Stimulated activated naive B cell treated with anti-CD40 and anti-IgM and Interleukin-4, amounts not matched to agents 10 μg/mL and 1 μg/mL and 100 μg/mL, for 72 hours (primary cell): ENCODE data around the gene RFC5.
A peak's percentile ranks its signal among the peaks of the same experiment; 100 is the strongest.

Experiments
- ATAC-seq, 2 donors: fragments of 150-1000 bp; cut with Tn5 transposase; replicated peaks; 2 replicates each; pipeline ENCODE4 v1.10.0; 2021; ENCODE audit warnings: moderate library complexity in 1 of 2
- DNase-seq: peaks from one replicate; pipeline ENCODE4 v3.0.0; 2021
- H3K27ac Mint-ChIP-seq: one replicate; pipeline ENCODE4 v1.8.0; 2022; ENCODE audit warnings: mild to moderate bottlenecking, mixed read lengths
- H3K27me3 Mint-ChIP-seq, 2 donors: one replicate each; pipeline ENCODE4 v1.8.0; 2022; ENCODE audit warnings: mixed read lengths in 2 of 2
- H3K36me3 Mint-ChIP-seq, 2 donors: one replicate each; pipeline ENCODE4 v1.8.0; 2022; ENCODE audit warnings: mixed read lengths in 2 of 2, mild to moderate bottlenecking in 1 of 2
- H3K4me1 Mint-ChIP-seq, 2 donors: one replicate each; pipeline ENCODE4 v1.8.0; 2022; ENCODE audit warnings: mixed read lengths in 2 of 2, mild to moderate bottlenecking in 1 of 2
- H3K4me3 Mint-ChIP-seq, 2 donors: one replicate each; pipeline ENCODE4 v1.8.0; 2022; ENCODE audit warnings: mild to moderate bottlenecking in 2 of 2, mixed read lengths in 2 of 2, moderate library complexity in 1 of 2
- H3K9me3 Mint-ChIP-seq, 2 donors: one replicate each; pipeline ENCODE4 v1.8.0; 2022; ENCODE audit warnings: mixed read lengths in 2 of 2, mild to moderate bottlenecking in 1 of 2

Gene RFC5

GRCh38 chr12:118016424-118017264 is at the start of gene RFC5:
TSS of gene RFC5 (plus strand) at chr12:118016703. CDS start at chr12:118016828, 125 bp downstream.
- ATAC-seq (peak; percentile 98), DNase-seq (peak; percentile 95)
- Mint-ChIP-seq H3K27ac (peak within 1 kb of the TSS; percentile 96), H3K36me3 (peaks cover 21 to 28% of the 10 kb centered on the region in 2 donors), H3K4me1 (peaks cover 6 to 26% of the 10 kb centered on the region in 2 donors), H3K27me3 (no peaks in the 10 kb centered on the region), H3K9me3 (peaks cover 0 to 4% of the 10 kb centered on the region in 2 donors), H3K4me3 (peak within 1 kb of the TSS; percentile 94 to 95)

GRCh38 chr12:117967043-117967442 is 49.5 kb upstream of the RFC5 start:
- H3K27me3 Mint-ChIP-seq, result peaks cover 54 to 59% of the 10 kb centered on the region in 2 donors
- no peak overlapping the region for H3K4me3 Mint-ChIP-seq
- H3K27ac Mint-ChIP-seq, result no peak overlapping the region
- peaks cover 10 to 24% of the 10 kb centered on the region in 2 donors for H3K4me1 Mint-ChIP-seq
- peaks cover 3 to 7% of the 10 kb centered on the region in 2 donors for H3K36me3 Mint-ChIP-seq
- DNase-seq, result no peak
- no peak for ATAC-seq
- peaks cover 10 to 11% of the 10 kb centered on the region in 2 donors for H3K9me3 Mint-ChIP-seq

GRCh38 chr12:117967512-117967911 is 49.0 kb upstream of the RFC5 start:
- H3K9me3 Mint-ChIP-seq, result peaks cover 11 to 12% of the 10 kb centered on the region in 2 donors
- peaks cover 3 to 8% of the 10 kb centered on the region in 2 donors for H3K36me3 Mint-ChIP-seq
- DNase-seq (no peak), ATAC-seq (no peak)
- H3K4me3 Mint-ChIP-seq, result peak overlapping the region in 1 of 2 donors; percentile 25
- H3K27me3 Mint-ChIP-seq, result peaks cover 57 to 60% of the 10 kb centered on the region in 2 donors
- peaks cover 10 to 24% of the 10 kb centered on the region in 2 donors for H3K4me1 Mint-ChIP-seq
- no peak overlapping the region for H3K27ac Mint-ChIP-seq

GRCh38 chr12:117968151-117968789 is 48.2 kb upstream of the RFC5 start:
- Mint-ChIP-seq H3K9me3 (peaks cover 11 to 12% of the 10 kb centered on the region in 2 donors), H3K36me3 (peaks cover 3 to 8% of the 10 kb centered on the region in 2 donors), H3K4me1 (peaks cover 10 to 24% of the 10 kb centered on the region in 2 donors), H3K27me3 (peaks cover 60 to 64% of the 10 kb centered on the region in 2 donors), H3K4me3 (peak overlapping the region; percentile 82 to 89), H3K27ac (no peak overlapping the region)
- no peak for DNase-seq
- ATAC-seq, result no peak

GRCh38 chr12:117968826-117969659 is 47.5 kb upstream of the RFC5 start, which contains the start of gene KSR2:
TSS of gene KSR2 (minus strand) at chr12:117968990. CDS start at chr12:117968255, 735 bp downstream.
- peaks cover 3 to 8% of the 10 kb centered on the region in 2 donors for H3K36me3 Mint-ChIP-seq

GRCh38 chr12:117970334-117970733 is 46.2 kb upstream of the RFC5 start:
- peaks cover 10 to 24% of the 10 kb centered on the region in 2 donors for H3K4me1 Mint-ChIP-seq
- ATAC-seq, result no peak
- H3K4me3 Mint-ChIP-seq, result no peak overlapping the region

More at GRCh38 chr12:117968826-117969659, 47.5 kb upstream of the RFC5 start, which contains the start of gene KSR2:
- DNase-seq (peak; percentile 65), ATAC-seq (peak; percentile 86 to 87)
- Mint-ChIP-seq H3K27ac (peak within 1 kb of the TSS; percentile 48), H3K9me3 (peaks cover 11 to 13% of the 10 kb centered on the region in 2 donors), H3K27me3 (peaks cover 66 to 68% of the 10 kb centered on the region in 2 donors), H3K4me3 (peak within 1 kb of the TSS; percentile 82 to 89), H3K4me1 (peaks cover 10 to 24% of the 10 kb centered on the region in 2 donors)

GRCh38 chr12:117972301-117972700 is 44.2 kb upstream of the RFC5 start:
- Mint-ChIP-seq H3K27me3 (peaks cover 39 to 54% of the 10 kb centered on the region in 2 donors), H3K4me1 (peaks cover 9 to 20% of the 10 kb centered on the region in 2 donors), H3K36me3 (peaks cover 3 to 8% of the 10 kb centered on the region in 2 donors), H3K9me3 (peaks cover 11% of the 10 kb centered on the region in 2 donors), H3K4me3 (no peak overlapping the region), H3K27ac (no peak overlapping the region)
- ATAC-seq (no peak), DNase-seq (no peak)

More at GRCh38 chr12:117970334-117970733, 46.2 kb upstream of the RFC5 start:
- Mint-ChIP-seq H3K27me3 (peaks cover 57 to 71% of the 10 kb centered on the region in 2 donors), H3K27ac (no peak overlapping the region), H3K9me3 (peaks cover 11% of the 10 kb centered on the region in 2 donors), H3K36me3 (peaks cover 3 to 8% of the 10 kb centered on the region in 2 donors)
- no peak for DNase-seq

GRCh38 chr12:117975006-117975405 is 41.5 kb upstream of the RFC5 start:
- Mint-ChIP-seq H3K9me3 (peaks cover 10 to 11% of the 10 kb centered on the region in 2 donors), H3K4me1 (no peaks in the 10 kb centered on the region), H3K27ac (no peak overlapping the region), H3K4me3 (no peak overlapping the region), H3K27me3 (peaks cover 21 to 38% of the 10 kb centered on the region in 2 donors), H3K36me3 (peaks cover 2 to 8% of the 10 kb centered on the region in 2 donors)
- DNase-seq (no peak), ATAC-seq (no peak)

GRCh38 chr12:117977373-117977772 is 39.1 kb upstream of the RFC5 start:
- Mint-ChIP-seq H3K9me3 (peaks cover 0 to 1% of the 10 kb centered on the region in 2 donors), H3K27me3 (peaks cover 8 to 22% of the 10 kb centered on the region in 2 donors), H3K4me3 (no peak overlapping the region), H3K27ac (no peak overlapping the region), H3K36me3 (peaks cover 0 to 1% of the 10 kb centered on the region in 2 donors), H3K4me1 (peaks cover 0 to 2% of the 10 kb centered on the region in 2 donors)
- DNase-seq (no peak), ATAC-seq (no peak)

- Mint-ChIP-seq H3K27me3 (peaks cover 4 to 8% of the 10 kb centered on the region in 2 donors), H3K9me3 (no peaks in the 10 kb centered on the region), H3K36me3 (peaks cover 0 to 1% of the 10 kb centered on the region in 2 donors), H3K4me1 (peaks cover 0 to 5% of the 10 kb centered on the region in 2 donors), H3K27ac (no peak overlapping the region), H3K4me3 (no peak overlapping the region)
- DNase-seq, result no peak
- ATAC-seq, result no peak
Measured at GRCh38 chr12:117980616-117981015, 35.9 kb upstream of the RFC5 start.

GRCh38 chr12:117981267-117981666 is 35.2 kb upstream of the RFC5 start:
- no peaks in the 10 kb centered on the region for H3K9me3 Mint-ChIP-seq
- H3K4me1 Mint-ChIP-seq, result peaks cover 0 to 5% of the 10 kb centered on the region in 2 donors
- peaks cover 8% of the 10 kb centered on the region in 2 donors for H3K27me3 Mint-ChIP-seq
- peak overlapping the region; percentile 65 for H3K27ac Mint-ChIP-seq
- H3K4me3 Mint-ChIP-seq, result peak overlapping the region in 1 of 2 donors; percentile 8
- peak; percentile 61 to 73 for ATAC-seq
- peaks cover 0 to 1% of the 10 kb centered on the region in 2 donors for H3K36me3 Mint-ChIP-seq
- DNase-seq, result no peak

GRCh38 chr12:117985182-117985581 is 31.3 kb upstream of the RFC5 start:
- Mint-ChIP-seq H3K27ac (no peak overlapping the region), H3K9me3 (peaks cover 0 to 2% of the 10 kb centered on the region in 2 donors), H3K27me3 (peaks cover 0 to 11% of the 10 kb centered on the region in 2 donors), H3K4me3 (no peak overlapping the region), H3K4me1 (peaks cover 0 to 5% of the 10 kb centered on the region in 2 donors), H3K36me3 (peaks cover 3% of the 10 kb centered on the region in 2 donors)
- DNase-seq (no peak), ATAC-seq (no peak)

GRCh38 chr12:117986705-117987469 is 29.6 kb upstream of the RFC5 start:
- H3K4me3 Mint-ChIP-seq, result no peak overlapping the region
- DNase-seq, result no peak
- H3K9me3 Mint-ChIP-seq, result peaks cover 6% of the 10 kb centered on the region in 2 donors
- H3K4me1 Mint-ChIP-seq, result peaks cover 0 to 3% of the 10 kb centered on the region in 2 donors
- H3K27ac Mint-ChIP-seq, result no peak overlapping the region
- H3K27me3 Mint-ChIP-seq, result peaks cover 8 to 20% of the 10 kb centered on the region in 2 donors
- peaks cover 2 to 3% of the 10 kb centered on the region in 2 donors for H3K36me3 Mint-ChIP-seq
- ATAC-seq, result peak in 1 of 2 donors; percentile 43
